HG03064 (cell line): ENCODE measurements around the gene FBXO27.
"Not testable (repeated sequence)": the region's sequence is repeated elsewhere in the genome, so short reads cannot be mapped to it uniquely, and the experiment has no call there.

Experiments used
- ATAC-seq: cut with Tn5 transposase; IDR thresholded peaks from one replicate; pipeline ENCODE4 v1.9.1; 2021; ENCODE audit warnings: low read depth; ENCODE audit not compliant: unreplicated experiment

The FBXO27 gene

GRCh38 chr19:39045506-39045905, 13.2 kb upstream of the FBXO27 start:
- ATAC-seq: no peak

GRCh38 chr19:39038098-39038497, 5.7 kb upstream of the FBXO27 start:
- no peak for ATAC-seq

- no peak for ATAC-seq
Observed at GRCh38 chr19:39037194-39037593, 4.8 kb upstream of the FBXO27 start.

- no peak for ATAC-seq
Observed at GRCh38 chr19:39036581-39036980, 4.2 kb upstream of the FBXO27 start.

GRCh38 chr19:39031368-39032062, 834 bp downstream of the FBXO27 start:
- ATAC-seq: no peak

- no peak for ATAC-seq
Observed at GRCh38 chr19:39030854-39031367, 1.4 kb downstream of the FBXO27 start.

- ATAC-seq: no peak
Observed at GRCh38 chr19:39024875-39025641, 7.3 kb downstream of the FBXO27 start.

- no peak for ATAC-seq
Observed at GRCh38 chr19:39021063-39021462, 11.3 kb downstream of the FBXO27 start.

- no peak for ATAC-seq
Observed at GRCh38 chr19:39017646-39018045, 14.7 kb downstream of the FBXO27 start.

- ATAC-seq: no peak
Observed at GRCh38 chr19:39017026-39017425, 15.3 kb downstream of the FBXO27 start.

- ATAC-seq: no peak
Observed at GRCh38 chr19:39014037-39014436, 18.3 kb downstream of the FBXO27 start.

GRCh38 chr19:39009001-39009400, 23.3 kb downstream of the FBXO27 start:
- ATAC-seq: no peak

GRCh38 chr19:39008137-39008536, 24.2 kb downstream of the FBXO27 start:
- ATAC-seq: no peak

GRCh38 chr19:39007096-39007495, 25.3 kb downstream of the FBXO27 start:
- ATAC-seq: no peak

GRCh38 chr19:39004403-39004802, 27.9 kb downstream of the FBXO27 start:
- no peak for ATAC-seq

GRCh38 chr19:39003796-39004195, 28.6 kb downstream of the FBXO27 start:
- no peak for ATAC-seq

- no peak for ATAC-seq
Observed at GRCh38 chr19:39003188-39003587, 29.2 kb downstream of the FBXO27 start.

GRCh38 chr19:39001041-39001440, 31.3 kb downstream of the FBXO27 start:
- ATAC-seq: no peak

- not testable (repeated sequence) for ATAC-seq
Observed at GRCh38 chr19:38997576-38997975, 34.8 kb downstream of the FBXO27 start.

- ATAC-seq: no peak
Observed at GRCh38 chr19:38993271-38993670, 39.1 kb downstream of the FBXO27 start.

- no peak for ATAC-seq
Observed at GRCh38 chr19:38990949-38991697, 41.2 kb downstream of the FBXO27 start.
